Kidney epithelial cell (primary cell): Measurements from ENCODE around the gene MPP2. TPM values are rescaled to one million over a fixed set of nuclear protein-coding genes. Genes with fewer than 3 reads are reported as not detected.
A peak's percentile ranks its signal among the peaks of the same experiment; 100 is the strongest.

Experiments used
- DNase-seq: peaks from one replicate; pipeline ENCODE4 v3.0.0-alpha.2; 2010; ENCODE audit warnings: low read depth
- H3K27me3 ChIP-seq: 2 replicates; pipeline ENCODE4 v1.6.0; 2011; ENCODE audit warnings: low read length; ENCODE audit not compliant: control insufficient read depth, insufficient read depth
- H3K36me3 ChIP-seq: 2 replicates; pipeline ENCODE4 v1.5.1; 2011; ENCODE audit warnings: low read length; ENCODE audit not compliant: control insufficient read depth, insufficient read depth
- H3K4me3 ChIP-seq: 2 replicates; pipeline ENCODE4 v1.5.1; 2011; ENCODE audit warnings: low read depth, mild to moderate bottlenecking, control low read depth, low read length
- total RNA-seq: library from RNA; depleted of rRNA; stranded (reverse); fragments of >200 nt; gene quantifications from 2 replicates; pipeline ENCODE4 v1.2.3, GENCODE V29; 2015
- TF ChIP-seq, protein P1 (sequence below): IDR thresholded peaks from 2 replicates; pipeline ENCODE4 v1.5.1; 2011; ENCODE audit warnings: mild to moderate bottlenecking, moderate library complexity, low read length, control low read depth, inconsistent platforms; ENCODE audit not compliant: insufficient read depth, poor library complexity, severe bottlenecking

MPP2 gene
- total RNA-seq, 1 donor from 2014 or later: 2.7 TPM

DNA sequence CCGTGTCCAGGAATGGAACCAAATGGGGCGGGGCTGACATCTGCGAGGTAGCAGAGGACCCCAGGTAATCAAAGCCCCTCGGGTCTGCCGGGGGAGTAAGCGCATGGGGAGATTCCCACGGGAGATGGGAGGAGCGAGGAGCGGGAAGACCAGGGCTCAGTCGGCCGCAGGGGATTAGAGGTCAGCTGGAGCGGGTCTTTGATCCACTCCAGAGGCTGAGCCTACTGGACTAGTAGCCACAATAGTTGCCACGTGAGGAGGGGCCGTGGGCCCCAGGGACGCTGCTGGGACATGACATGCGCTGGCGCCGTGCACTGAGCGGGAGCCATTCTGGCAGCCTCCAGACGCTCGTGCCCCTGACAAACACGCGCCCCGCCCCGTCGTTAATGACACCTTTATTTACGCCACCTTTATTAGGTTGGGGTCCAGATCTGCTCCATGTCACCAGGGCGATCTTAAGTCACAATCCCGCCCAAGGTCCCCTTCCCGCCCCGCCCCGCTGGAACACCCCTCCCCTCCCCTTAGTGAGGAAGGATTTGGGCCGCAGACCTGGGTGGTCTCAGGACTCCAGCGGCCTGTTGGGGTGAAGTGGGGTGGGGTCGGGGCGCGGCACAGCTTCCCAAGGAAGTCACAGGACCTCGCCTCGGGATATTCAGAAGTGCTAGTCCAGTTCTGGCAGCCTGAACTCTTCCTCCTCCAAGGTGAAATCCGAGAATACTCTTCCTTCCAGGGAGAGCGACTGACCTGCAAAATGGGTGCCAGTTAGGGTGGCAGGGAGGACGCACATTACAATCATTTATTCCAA is 19.9 kb upstream of the MPP2 start:
- TF ChIP-seq, protein P1, sequence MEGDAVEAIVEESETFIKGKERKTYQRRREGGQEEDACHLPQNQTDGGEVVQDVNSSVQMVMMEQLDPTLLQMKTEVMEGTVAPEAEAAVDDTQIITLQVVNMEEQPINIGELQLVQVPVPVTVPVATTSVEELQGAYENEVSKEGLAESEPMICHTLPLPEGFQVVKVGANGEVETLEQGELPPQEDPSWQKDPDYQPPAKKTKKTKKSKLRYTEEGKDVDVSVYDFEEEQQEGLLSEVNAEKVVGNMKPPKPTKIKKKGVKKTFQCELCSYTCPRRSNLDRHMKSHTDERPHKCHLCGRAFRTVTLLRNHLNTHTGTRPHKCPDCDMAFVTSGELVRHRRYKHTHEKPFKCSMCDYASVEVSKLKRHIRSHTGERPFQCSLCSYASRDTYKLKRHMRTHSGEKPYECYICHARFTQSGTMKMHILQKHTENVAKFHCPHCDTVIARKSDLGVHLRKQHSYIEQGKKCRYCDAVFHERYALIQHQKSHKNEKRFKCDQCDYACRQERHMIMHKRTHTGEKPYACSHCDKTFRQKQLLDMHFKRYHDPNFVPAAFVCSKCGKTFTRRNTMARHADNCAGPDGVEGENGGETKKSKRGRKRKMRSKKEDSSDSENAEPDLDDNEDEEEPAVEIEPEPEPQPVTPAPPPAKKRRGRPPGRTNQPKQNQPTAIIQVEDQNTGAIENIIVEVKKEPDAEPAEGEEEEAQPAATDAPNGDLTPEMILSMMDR: no peak
- DNase-seq: no peak
- no peaks in the 10 kb centered on the region for H3K36me3 ChIP-seq
- no peak overlapping the region for H3K4me3 ChIP-seq
- H3K27me3 ChIP-seq: peaks cover 20% of the 10 kb centered on the region

DNA sequence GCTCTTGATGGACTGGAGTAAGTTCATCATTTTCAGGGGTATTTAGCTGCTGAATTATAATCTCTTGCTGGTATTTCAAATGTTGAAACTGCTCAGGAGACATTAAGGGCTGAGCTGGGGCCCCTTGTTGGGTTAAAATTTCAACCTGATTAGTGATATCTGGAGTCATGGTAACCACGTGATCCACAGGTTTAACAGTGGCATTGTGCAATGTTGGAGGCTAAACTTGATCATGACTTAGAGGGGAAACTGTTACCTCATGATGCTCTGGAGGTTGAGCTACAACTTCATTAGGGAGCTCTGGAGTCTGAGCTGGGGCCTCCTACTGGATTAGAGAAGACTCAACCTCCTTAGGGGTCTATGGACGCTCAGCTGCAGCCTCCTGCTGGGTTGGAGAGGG is 17.2 kb upstream of the MPP2 start:
- DNase-seq: no peak
- Histone ChIP-seq H3K4me3 (no peak overlapping the region), H3K36me3 (no peaks in the 10 kb centered on the region), H3K27me3 (peaks cover 20% of the 10 kb centered on the region)
- TF ChIP-seq, protein P1: no peak

DNA sequence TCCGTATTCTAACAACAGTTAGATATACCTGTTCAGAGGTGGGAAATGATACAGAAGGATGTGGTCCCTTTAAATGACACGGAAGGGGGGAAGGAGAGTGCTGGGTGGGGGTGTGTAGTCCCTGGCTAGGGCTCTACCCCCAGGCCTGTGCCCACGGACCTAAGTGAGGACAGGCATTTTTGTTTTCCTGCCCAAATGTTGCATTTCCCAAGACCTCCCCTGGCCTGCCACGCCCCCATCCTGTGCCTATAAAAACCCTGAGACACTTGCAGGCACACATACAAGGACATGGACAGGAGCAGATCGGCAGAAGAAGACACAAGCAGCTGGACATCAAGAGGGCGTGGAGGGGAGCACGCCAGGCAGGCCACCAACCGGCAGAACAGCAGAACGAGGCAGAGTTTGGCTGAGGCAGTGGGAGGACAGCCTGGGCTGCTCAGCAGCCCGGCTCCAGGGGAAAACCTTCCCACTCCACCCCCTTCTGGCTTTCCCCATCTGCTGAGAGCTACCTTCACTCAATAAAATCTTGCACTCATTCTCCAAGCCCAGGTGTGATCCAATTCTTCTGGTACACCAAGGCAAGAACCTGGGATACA is 13.3 kb upstream of the MPP2 start:
- TF ChIP-seq, protein P1: no peak
- Histone ChIP-seq H3K36me3 (no peaks in the 10 kb centered on the region), H3K4me3 (no peak overlapping the region), H3K27me3 (peaks cover 27% of the 10 kb centered on the region)
- no peak for DNase-seq

DNA sequence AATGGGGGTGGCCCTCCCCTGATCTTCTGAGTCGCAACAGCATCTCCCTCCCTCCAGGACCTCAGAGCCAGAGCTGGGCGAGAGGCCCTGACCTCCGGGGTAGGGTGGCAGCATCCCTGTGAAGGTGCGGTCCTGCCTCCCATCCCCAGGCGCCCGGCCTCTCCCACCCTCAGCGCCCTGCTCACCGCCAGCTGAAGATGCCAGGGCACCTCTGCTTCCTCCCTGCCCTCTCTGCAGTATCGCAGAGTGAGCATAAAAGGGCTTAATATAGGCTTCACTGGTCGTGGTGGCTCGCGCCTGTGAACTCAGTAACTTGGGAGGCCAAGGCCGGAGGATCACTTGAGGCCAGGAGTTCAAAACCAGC is 10.7 kb upstream of the MPP2 start:
- DNase-seq: no peak
- H3K36me3 ChIP-seq: no peaks in the 10 kb centered on the region
- no peak overlapping the region for H3K4me3 ChIP-seq
- TF ChIP-seq, protein P1: no peak
- peaks cover 26% of the 10 kb centered on the region for H3K27me3 ChIP-seq

DNA sequence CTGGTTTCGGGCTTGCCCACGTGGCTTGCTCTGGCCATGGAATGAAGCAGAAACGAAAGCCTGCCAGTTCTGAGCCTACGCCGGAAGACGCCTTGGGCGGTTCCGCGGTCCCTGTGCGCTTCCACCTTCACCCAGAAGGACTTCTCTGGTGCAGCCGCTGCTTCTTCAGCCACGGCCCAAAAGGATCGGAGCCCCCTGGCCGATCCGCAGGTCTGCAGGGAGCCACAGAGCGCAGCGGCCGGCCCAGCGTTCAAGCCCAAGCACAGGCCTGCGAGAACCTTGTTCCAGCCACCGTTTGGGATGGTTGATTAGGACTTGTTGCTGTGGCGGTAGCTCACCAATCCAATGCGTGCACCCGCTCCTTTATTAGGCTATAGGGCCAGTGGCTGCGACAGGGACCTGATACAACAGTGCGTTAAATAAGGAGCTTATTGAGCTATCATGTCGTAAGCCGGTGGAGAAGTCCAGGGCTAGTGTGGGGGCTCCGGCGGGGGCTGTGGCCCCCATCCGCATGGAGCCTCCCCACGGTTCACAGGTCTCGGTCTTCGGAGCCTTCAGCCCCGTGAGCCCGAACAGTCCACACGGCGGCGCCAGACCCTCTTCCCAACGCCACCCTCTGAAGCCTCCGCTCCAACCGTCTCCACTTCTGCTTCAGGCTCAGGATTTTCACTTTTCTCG is 10.2 kb upstream of the MPP2 start:
- H3K4me3 ChIP-seq: no peak overlapping the region
- TF ChIP-seq, protein P1: peak; percentile 64

DNA sequence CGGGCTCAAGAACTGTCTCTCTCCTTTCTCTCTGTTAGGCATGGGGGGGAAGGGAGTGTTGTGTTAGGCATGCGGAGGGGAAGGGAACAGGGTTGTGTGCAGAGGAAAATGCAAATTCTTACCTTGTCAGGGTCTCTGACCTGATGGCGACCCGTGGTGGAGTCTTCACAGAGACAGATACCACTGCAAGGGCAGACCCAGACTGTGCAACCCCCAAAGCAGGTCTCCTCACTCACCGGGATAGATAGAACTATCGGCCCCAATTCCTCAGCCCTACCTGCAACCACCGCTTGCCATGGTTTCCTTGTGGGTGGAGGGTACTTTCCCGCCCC is 9.6 kb upstream of the MPP2 start:
- Histone ChIP-seq H3K27me3 (peaks cover 34% of the 10 kb centered on the region), H3K4me3 (no peak overlapping the region)
- TF ChIP-seq, protein P1: no peak

More for the DNA sequence above, 10.2 kb upstream of the MPP2 start:
- no peak for DNase-seq
- Histone ChIP-seq H3K27me3 (peaks cover 31% of the 10 kb centered on the region), H3K36me3 (no peaks in the 10 kb centered on the region)

More for the DNA sequence above, 9.6 kb upstream of the MPP2 start:
- H3K36me3 ChIP-seq: no peaks in the 10 kb centered on the region
- no peak for DNase-seq
